WTC11 (cell line): Measurements from ENCODE around the gene UQCRHL. TPM values are rescaled to one million over a fixed set of nuclear protein-coding genes. Genes with fewer than 3 reads are reported as not detected.

Experiments used
- ATAC-seq: fragments of 200-7000 bp; cut with Tn5 transposase; 2 replicates; pipeline ENCODE4 v1.10.0; 2021; ENCODE audit warnings: mild to moderate bottlenecking, moderate library complexity
- CTCF ChIA-PET: fragments of 300-600 bp; sonication (Branson Sonifier 250); formaldehyde crosslinking; loops from one replicate; lab custom pipeline; 2021; ENCODE audit warnings: antibody characterized with exemption; lab: Charles Lee
- POLR2A ChIA-PET: fragments of 350-600 bp; sonication (Branson Sonifier 250); formaldehyde crosslinking; loops from one replicate; lab custom pipeline; 2021; ENCODE audit warnings: antibody characterized with exemption; lab: Charles Lee
- DNase-seq: peaks from one replicate; pipeline ENCODE4 v3.0.0; 2021; ENCODE audit warnings: low spot score
- H3K27ac Mint-ChIP-seq: 2 replicates; pipeline ENCODE4 v1.8.0; 2021; ENCODE audit warnings: mixed read lengths
- H3K27me3 Mint-ChIP-seq: 2 replicates; pipeline ENCODE4 v1.8.0; 2021; ENCODE audit warnings: low read depth, mild to moderate bottlenecking, moderate library complexity, mixed read lengths
- H3K36me3 Mint-ChIP-seq: 2 replicates; pipeline ENCODE4 v1.8.0; 2021; ENCODE audit warnings: mixed read lengths
- H3K4me1 Mint-ChIP-seq: 2 replicates; pipeline ENCODE4 v1.8.0; 2022; ENCODE audit warnings: mixed read lengths
- H3K4me3 Mint-ChIP-seq: 2 replicates; pipeline ENCODE4 v1.8.0; 2021; ENCODE audit warnings: mild to moderate bottlenecking, moderate library complexity, mixed read lengths
- H3K9me3 Mint-ChIP-seq: 2 replicates; pipeline ENCODE4 v1.8.0; 2021; ENCODE audit warnings: mixed read lengths
- AFF4 ChIP-seq: sonication (generic); formaldehyde crosslinking; IDR thresholded peaks from 2 replicates; pipeline ENCODE4 v1.8.1; 2023; ENCODE audit warnings: mild to moderate bottlenecking, missing genetic modification reagents, borderline replicate concordance
- ARID4B ChIP-seq: sonication (generic); formaldehyde crosslinking; IDR thresholded peaks from 2 replicates; pipeline ENCODE4 v1.8.0; 2023; ENCODE audit warnings: missing genetic modification reagents, mild to moderate bottlenecking, borderline replicate concordance
- CBFB ChIP-seq: sonication (generic); formaldehyde crosslinking; IDR thresholded peaks from 2 replicates; pipeline ENCODE4 v1.8.1; 2022; ENCODE audit warnings: mild to moderate bottlenecking, low read depth, missing genetic modification reagents
- CREB1 ChIP-seq: sonication (generic); formaldehyde crosslinking; IDR thresholded peaks from 2 replicates; pipeline ENCODE4 v1.8.0; 2023; ENCODE audit warnings: mild to moderate bottlenecking, missing genetic modification reagents
- E2F4 ChIP-seq: sonication (generic); formaldehyde crosslinking; IDR thresholded peaks from 2 replicates; pipeline ENCODE4 v1.8.1; 2022; ENCODE audit warnings: low read depth, mild to moderate bottlenecking, moderate library complexity, missing genetic modification reagents, borderline replicate concordance
- ETV6 ChIP-seq: sonication (generic); formaldehyde crosslinking; IDR thresholded peaks from 2 replicates; pipeline ENCODE4 v1.8.1; 2022; ENCODE audit warnings: mild to moderate bottlenecking, missing genetic modification reagents
- FOXK1 ChIP-seq: sonication (generic); formaldehyde crosslinking; IDR thresholded peaks from 2 replicates; pipeline ENCODE4 v1.8.0; 2022; ENCODE audit warnings: mild to moderate bottlenecking, moderate library complexity, missing genetic modification reagents
- FOXP1 ChIP-seq: sonication (generic); formaldehyde crosslinking; IDR thresholded peaks from 2 replicates; pipeline ENCODE4 v1.8.0; 2022; ENCODE audit warnings: missing genetic modification reagents, mild to moderate bottlenecking, moderate library complexity, borderline replicate concordance
- GTF2I ChIP-seq: fragments of 250-450 bp; sonication (Bioruptor Pico); conservative IDR thresholded peaks from 2 replicates; pipeline ENCODE4 v1.4.0; 2021; ENCODE audit warnings: mild to moderate bottlenecking
- JAZF1 ChIP-seq: fragments of 250-450 bp; sonication (Bioruptor Pico); IDR thresholded peaks from 2 replicates; pipeline ENCODE4 v1.9.0; 2021; ENCODE audit warnings: moderate library complexity, mild to moderate bottlenecking, inconsistent platforms
- JUN ChIP-seq: sonication (generic); formaldehyde crosslinking; IDR thresholded peaks from 2 replicates; pipeline ENCODE4 v1.8.0; 2023; ENCODE audit warnings: mild to moderate bottlenecking, missing genetic modification reagents
- NFYB ChIP-seq: sonication (generic); formaldehyde crosslinking; conservative IDR thresholded peaks from 2 replicates; pipeline ENCODE4 v1.8.0; 2022; ENCODE audit warnings: low read depth, missing genetic modification reagents
- SMAD3 ChIP-seq: sonication (generic); formaldehyde crosslinking; IDR thresholded peaks from 2 replicates; pipeline ENCODE4 v1.8.0; 2022; ENCODE audit warnings: missing genetic modification reagents, mild to moderate bottlenecking, borderline replicate concordance
- SOX15 ChIP-seq: fragments of 250-450 bp; sonication (Bioruptor Pico); IDR thresholded peaks from 2 replicates; pipeline ENCODE4 v1.9.0; 2021; ENCODE audit warnings: mild to moderate bottlenecking
- ZNF121 ChIP-seq: sonication (generic); formaldehyde crosslinking; IDR thresholded peaks from 2 replicates; pipeline ENCODE4 v1.8.0; 2023; ENCODE audit warnings: missing genetic modification reagents
- ZNF232 ChIP-seq: sonication (generic); formaldehyde crosslinking; IDR thresholded peaks from 2 replicates; pipeline ENCODE4 v1.8.0; 2022; ENCODE audit warnings: mild to moderate bottlenecking, missing genetic modification reagents
- ZSCAN18 ChIP-seq: fragments of 250-450 bp; sonication (Bioruptor Pico); IDR thresholded peaks from 2 replicates; pipeline ENCODE4 v2.1.2; 2022; ENCODE audit warnings: mild to moderate bottlenecking, moderate library complexity
- total RNA-seq: library from RNA; stranded (reverse); gene quantifications from 3 replicates; pipeline ENCODE4 v1.2.3, GENCODE V29; 2021
- TF ChIP-seq, protein P1 (sequence below): sonication (generic); formaldehyde crosslinking; IDR thresholded peaks from 2 replicates; pipeline ENCODE4 v1.8.1; 2022; ENCODE audit warnings: mild to moderate bottlenecking, missing genetic modification reagents, moderate library complexity, borderline replicate concordance
- TF ChIP-seq, protein P2 (sequence below): sonication (generic); formaldehyde crosslinking; IDR thresholded peaks from 2 replicates; pipeline ENCODE4 v1.8.0; 2022; ENCODE audit warnings: mild to moderate bottlenecking, missing genetic modification reagents
- TF ChIP-seq, protein P3 (sequence below): sonication (generic); formaldehyde crosslinking; conservative IDR thresholded peaks from 2 replicates; pipeline ENCODE4 v1.8.1; 2023; ENCODE audit warnings: mild to moderate bottlenecking, low read depth, missing genetic modification reagents, moderate library complexity

The UQCRHL gene
- total RNA-seq, 1 experiment from 2014 or later, result 3.8 TPM

GRCh38 chr1:15797614-15798390, 9.6 kb downstream of the UQCRHL start:
- Mint-ChIP-seq H3K9me3 (no peaks in the 10 kb centered on the region), H3K27ac (no peak overlapping the region), H3K4me1 (peaks cover 21% of the 10 kb centered on the region), H3K4me3 (no peak overlapping the region), H3K36me3 (no peaks in the 10 kb centered on the region)
- CTCF ChIA-PET, result no interaction called here
- DNase-seq, result no peak
- POLR2A ChIA-PET, result no interaction called here
- TF ChIP-seq CBFB (CRISPR knock-in tag) (no peak), SMAD3 (CRISPR knock-in tag) (no peak), NFYB (no peak), AFF4 (CRISPR knock-in tag) (no peak), ETV6 (CRISPR knock-in tag) (no peak), ARID4B (CRISPR knock-in tag) (no peak), FOXK1 (CRISPR knock-in tag) (no peak), ZNF121 (CRISPR knock-in tag) (no peak), JAZF1 (CRISPR knock-in tag) (no peak), JUN (CRISPR knock-in tag) (no peak), CREB1 (CRISPR knock-in tag) (no peak), FOXP1 (CRISPR knock-in tag) (no peak), SOX15 (CRISPR knock-in tag) (no peak), GTF2I (no peak), ZNF232 (no peak), ZSCAN18 (CRISPR knock-in tag) (no peak), E2F4 (no peak)
- TF ChIP-seq, protein P1, sequence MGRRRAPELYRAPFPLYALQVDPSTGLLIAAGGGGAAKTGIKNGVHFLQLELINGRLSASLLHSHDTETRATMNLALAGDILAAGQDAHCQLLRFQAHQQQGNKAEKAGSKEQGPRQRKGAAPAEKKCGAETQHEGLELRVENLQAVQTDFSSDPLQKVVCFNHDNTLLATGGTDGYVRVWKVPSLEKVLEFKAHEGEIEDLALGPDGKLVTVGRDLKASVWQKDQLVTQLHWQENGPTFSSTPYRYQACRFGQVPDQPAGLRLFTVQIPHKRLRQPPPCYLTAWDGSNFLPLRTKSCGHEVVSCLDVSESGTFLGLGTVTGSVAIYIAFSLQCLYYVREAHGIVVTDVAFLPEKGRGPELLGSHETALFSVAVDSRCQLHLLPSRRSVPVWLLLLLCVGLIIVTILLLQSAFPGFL, result no peak
- TF ChIP-seq, protein P2, sequence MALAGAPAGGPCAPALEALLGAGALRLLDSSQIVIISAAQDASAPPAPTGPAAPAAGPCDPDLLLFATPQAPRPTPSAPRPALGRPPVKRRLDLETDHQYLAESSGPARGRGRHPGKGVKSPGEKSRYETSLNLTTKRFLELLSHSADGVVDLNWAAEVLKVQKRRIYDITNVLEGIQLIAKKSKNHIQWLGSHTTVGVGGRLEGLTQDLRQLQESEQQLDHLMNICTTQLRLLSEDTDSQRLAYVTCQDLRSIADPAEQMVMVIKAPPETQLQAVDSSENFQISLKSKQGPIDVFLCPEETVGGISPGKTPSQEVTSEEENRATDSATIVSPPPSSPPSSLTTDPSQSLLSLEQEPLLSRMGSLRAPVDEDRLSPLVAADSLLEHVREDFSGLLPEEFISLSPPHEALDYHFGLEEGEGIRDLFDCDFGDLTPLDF (CRISPR knock-in tag), result no peak
- TF ChIP-seq, protein P3, sequence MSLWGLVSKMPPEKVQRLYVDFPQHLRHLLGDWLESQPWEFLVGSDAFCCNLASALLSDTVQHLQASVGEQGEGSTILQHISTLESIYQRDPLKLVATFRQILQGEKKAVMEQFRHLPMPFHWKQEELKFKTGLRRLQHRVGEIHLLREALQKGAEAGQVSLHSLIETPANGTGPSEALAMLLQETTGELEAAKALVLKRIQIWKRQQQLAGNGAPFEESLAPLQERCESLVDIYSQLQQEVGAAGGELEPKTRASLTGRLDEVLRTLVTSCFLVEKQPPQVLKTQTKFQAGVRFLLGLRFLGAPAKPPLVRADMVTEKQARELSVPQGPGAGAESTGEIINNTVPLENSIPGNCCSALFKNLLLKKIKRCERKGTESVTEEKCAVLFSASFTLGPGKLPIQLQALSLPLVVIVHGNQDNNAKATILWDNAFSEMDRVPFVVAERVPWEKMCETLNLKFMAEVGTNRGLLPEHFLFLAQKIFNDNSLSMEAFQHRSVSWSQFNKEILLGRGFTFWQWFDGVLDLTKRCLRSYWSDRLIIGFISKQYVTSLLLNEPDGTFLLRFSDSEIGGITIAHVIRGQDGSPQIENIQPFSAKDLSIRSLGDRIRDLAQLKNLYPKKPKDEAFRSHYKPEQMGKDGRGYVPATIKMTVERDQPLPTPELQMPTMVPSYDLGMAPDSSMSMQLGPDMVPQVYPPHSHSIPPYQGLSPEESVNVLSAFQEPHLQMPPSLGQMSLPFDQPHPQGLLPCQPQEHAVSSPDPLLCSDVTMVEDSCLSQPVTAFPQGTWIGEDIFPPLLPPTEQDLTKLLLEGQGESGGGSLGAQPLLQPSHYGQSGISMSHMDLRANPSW, result no peak
- TF ChIP-seq, all 79 proteins: peak for 0
- ATAC-seq, result no peak
- H3K27me3 Mint-ChIP-seq, result no peaks in the 10 kb centered on the region
